ENCODE measurements around the gene PIP5K1B. TPM values are rescaled to one million over a fixed set of nuclear protein-coding genes. Genes with fewer than 3 reads are reported as not detected.
"Not testable (repeated sequence)": the region's sequence is repeated elsewhere in the genome, so short reads cannot be mapped to it uniquely, and the experiment has no call there.

PIP5K1B gene
- total RNA-seq, 1 experiment from 2014 or later: not detected

GRCh38 chr9:69045821-69046220, 340.8 kb downstream of the PIP5K1B start:
- Histone ChIP-seq H3K4me1 (ENCODE audit: insufficient read depth, low read length, poor library complexity, severe bottlenecking) (no peaks in the 10 kb centered on the region), H3K27me3 (replicated peaks; ENCODE audit: insufficient read depth, low read depth, low read length, poor library complexity) (no peaks in the 10 kb centered on the region), H3K36me3 (ENCODE audit: insufficient read depth, low read length, poor library complexity, severe bottlenecking) (no peaks in the 10 kb centered on the region), H3K9me3 (ENCODE audit: low read depth, low read length, poor library complexity, severe bottlenecking) (no peaks in the 10 kb centered on the region), H3K27ac (ENCODE audit: low read depth, low read length, poor library complexity, severe bottlenecking) (no peak overlapping the region), H3K4me3 (ENCODE audit: low read depth, low read length, poor library complexity, severe bottlenecking) (no peak overlapping the region)
- intact Hi-C loops (cut with micrococcal nuclease; ENCODE audit: unreplicated experiment): no loop called here
- ChIA-PET CTCF (no interaction called here), POLR2A (ENCODE audit: low non-redundant PET) (no interaction called here)
- no peak for DNase-seq (ENCODE audit: low spot score)
- BruUV-seq (replicated peaks): no TSS peak
- TF ChIP-seq EZH2 (IDR thresholded peaks at IDR 0.05; ENCODE audit: borderline replicate concordance, low read depth, low read length, poor library complexity, severe bottlenecking) (no peak), CTCF (conservative IDR thresholded peaks at IDR 0.05; ENCODE audit: low read depth, low read length) (no peak)

- H3K4me1 ChIP-seq (ENCODE audit: insufficient read depth, low read length, poor library complexity, severe bottlenecking): no peaks in the 10 kb centered on the region
- POLR2A ChIA-PET (ENCODE audit: low non-redundant PET): no interaction called here
- H3K4me3 ChIP-seq (ENCODE audit: low read depth, low read length, poor library complexity, severe bottlenecking): no peak overlapping the region
- TF ChIP-seq EZH2 (IDR thresholded peaks at IDR 0.05; ENCODE audit: borderline replicate concordance, low read depth, low read length, poor library complexity, severe bottlenecking): no peak
- intact Hi-C loops (cut with micrococcal nuclease; ENCODE audit: unreplicated experiment): no loop called here
- no peak overlapping the region for H3K27ac ChIP-seq (ENCODE audit: low read depth, low read length, poor library complexity, severe bottlenecking)
- BruUV-seq (replicated peaks): no TSS peak
- no peaks in the 10 kb centered on the region for H3K36me3 ChIP-seq (ENCODE audit: insufficient read depth, low read length, poor library complexity, severe bottlenecking)
- CTCF ChIA-PET: no interaction called here
- H3K9me3 ChIP-seq (ENCODE audit: low read depth, low read length, poor library complexity, severe bottlenecking): no peaks in the 10 kb centered on the region
- H3K27me3 ChIP-seq (replicated peaks; ENCODE audit: insufficient read depth, low read depth, low read length, poor library complexity): no peaks in the 10 kb centered on the region
- no peak for DNase-seq (ENCODE audit: low spot score)
These were observed 341.7 kb downstream of the PIP5K1B start for GRCh38 chr9:69046723-69047122.

- intact Hi-C loops (cut with micrococcal nuclease; ENCODE audit: unreplicated experiment): no loop called here
- Histone ChIP-seq H3K4me3 (ENCODE audit: low read depth, low read length, poor library complexity, severe bottlenecking) (no peak overlapping the region), H3K4me1 (ENCODE audit: insufficient read depth, low read length, poor library complexity, severe bottlenecking) (no peaks in the 10 kb centered on the region), H3K36me3 (ENCODE audit: insufficient read depth, low read length, poor library complexity, severe bottlenecking) (no peaks in the 10 kb centered on the region), H3K9me3 (ENCODE audit: low read depth, low read length, poor library complexity, severe bottlenecking) (no peaks in the 10 kb centered on the region), H3K27me3 (replicated peaks; ENCODE audit: insufficient read depth, low read depth, low read length, poor library complexity) (no peaks in the 10 kb centered on the region), H3K27ac (ENCODE audit: low read depth, low read length, poor library complexity, severe bottlenecking) (no peak overlapping the region)
- CTCF ChIA-PET: interaction anchor here (0.6 kb wide), 1 partner anchor 466 kb away, joined by 6 read pairs; no protein-coding TSS in a partner anchor
- POLR2A ChIA-PET (ENCODE audit: low non-redundant PET): no interaction called here
- DNase-seq (ENCODE audit: low spot score): no peak
- TF ChIP-seq EZH2 (IDR thresholded peaks at IDR 0.05; ENCODE audit: borderline replicate concordance, low read depth, low read length, poor library complexity, severe bottlenecking) (no peak), CTCF (conservative IDR thresholded peaks at IDR 0.05; ENCODE audit: low read depth, low read length) (no peak)
- BruUV-seq (replicated peaks): no TSS peak
These were observed 342.3 kb downstream of the PIP5K1B start for GRCh38 chr9:69047371-69047770.

- Histone ChIP-seq H3K27me3 (replicated peaks; ENCODE audit: insufficient read depth, low read depth, low read length, poor library complexity) (no peaks in the 10 kb centered on the region), H3K4me3 (ENCODE audit: low read depth, low read length, poor library complexity, severe bottlenecking) (no peak overlapping the region), H3K27ac (ENCODE audit: low read depth, low read length, poor library complexity, severe bottlenecking) (no peak overlapping the region), H3K36me3 (ENCODE audit: insufficient read depth, low read length, poor library complexity, severe bottlenecking) (no peaks in the 10 kb centered on the region), H3K4me1 (ENCODE audit: insufficient read depth, low read length, poor library complexity, severe bottlenecking) (no peaks in the 10 kb centered on the region), H3K9me3 (ENCODE audit: low read depth, low read length, poor library complexity, severe bottlenecking) (no peaks in the 10 kb centered on the region)
- POLR2A ChIA-PET (ENCODE audit: low non-redundant PET): no interaction called here
- intact Hi-C loops (cut with micrococcal nuclease; ENCODE audit: unreplicated experiment): no loop called here
- no peak for DNase-seq (ENCODE audit: low spot score)
- no TSS peak for BruUV-seq (replicated peaks)
- CTCF ChIA-PET: no interaction called here
- TF ChIP-seq CTCF (conservative IDR thresholded peaks at IDR 0.05; ENCODE audit: low read depth, low read length) (no peak), EZH2 (IDR thresholded peaks at IDR 0.05; ENCODE audit: borderline replicate concordance, low read depth, low read length, poor library complexity, severe bottlenecking) (no peak)
These were observed 344.1 kb downstream of the PIP5K1B start for GRCh38 chr9:69049094-69049493.

- intact Hi-C loops (cut with micrococcal nuclease; ENCODE audit: unreplicated experiment): loop anchor here (5.0 kb wide), 1 partner anchor 496 kb away; no protein-coding TSS in a partner anchor
- POLR2A ChIA-PET (ENCODE audit: low non-redundant PET); H3K36me3 ChIP-seq (ENCODE audit: insufficient read depth, low read length, poor library complexity, severe bottlenecking); H3K9me3 ChIP-seq (ENCODE audit: low read depth, low read length, poor library complexity, severe bottlenecking); H3K27me3 ChIP-seq (replicated peaks; ENCODE audit: insufficient read depth, low read depth, low read length, poor library complexity); H3K4me3 ChIP-seq (ENCODE audit: low read depth, low read length, poor library complexity, severe bottlenecking); DNase-seq (ENCODE audit: low spot score); BruUV-seq (replicated peaks); H3K4me1 ChIP-seq (ENCODE audit: insufficient read depth, low read length, poor library complexity, severe bottlenecking); CTCF ChIA-PET; H3K27ac ChIP-seq (ENCODE audit: low read depth, low read length, poor library complexity, severe bottlenecking): not testable (repeated sequence)
These were observed 345.9 kb downstream of the PIP5K1B start for GRCh38 chr9:69050936-69051335.
